Activated CD8-positive, alpha-beta memory T cell treated with anti-CD3 and anti-CD28 coated beads for 24 hours (primary cell): Measurements from ENCODE around the gene SMG7.
"Not testable (repeated sequence)": the region's sequence is repeated elsewhere in the genome, so short reads cannot be mapped to it uniquely, and the experiment has no call there.

Experiments used
- DNase-seq: peaks from one replicate; pipeline ENCODE4 v3.0.0-alpha.2; 2020

SMG7 gene, protein sequence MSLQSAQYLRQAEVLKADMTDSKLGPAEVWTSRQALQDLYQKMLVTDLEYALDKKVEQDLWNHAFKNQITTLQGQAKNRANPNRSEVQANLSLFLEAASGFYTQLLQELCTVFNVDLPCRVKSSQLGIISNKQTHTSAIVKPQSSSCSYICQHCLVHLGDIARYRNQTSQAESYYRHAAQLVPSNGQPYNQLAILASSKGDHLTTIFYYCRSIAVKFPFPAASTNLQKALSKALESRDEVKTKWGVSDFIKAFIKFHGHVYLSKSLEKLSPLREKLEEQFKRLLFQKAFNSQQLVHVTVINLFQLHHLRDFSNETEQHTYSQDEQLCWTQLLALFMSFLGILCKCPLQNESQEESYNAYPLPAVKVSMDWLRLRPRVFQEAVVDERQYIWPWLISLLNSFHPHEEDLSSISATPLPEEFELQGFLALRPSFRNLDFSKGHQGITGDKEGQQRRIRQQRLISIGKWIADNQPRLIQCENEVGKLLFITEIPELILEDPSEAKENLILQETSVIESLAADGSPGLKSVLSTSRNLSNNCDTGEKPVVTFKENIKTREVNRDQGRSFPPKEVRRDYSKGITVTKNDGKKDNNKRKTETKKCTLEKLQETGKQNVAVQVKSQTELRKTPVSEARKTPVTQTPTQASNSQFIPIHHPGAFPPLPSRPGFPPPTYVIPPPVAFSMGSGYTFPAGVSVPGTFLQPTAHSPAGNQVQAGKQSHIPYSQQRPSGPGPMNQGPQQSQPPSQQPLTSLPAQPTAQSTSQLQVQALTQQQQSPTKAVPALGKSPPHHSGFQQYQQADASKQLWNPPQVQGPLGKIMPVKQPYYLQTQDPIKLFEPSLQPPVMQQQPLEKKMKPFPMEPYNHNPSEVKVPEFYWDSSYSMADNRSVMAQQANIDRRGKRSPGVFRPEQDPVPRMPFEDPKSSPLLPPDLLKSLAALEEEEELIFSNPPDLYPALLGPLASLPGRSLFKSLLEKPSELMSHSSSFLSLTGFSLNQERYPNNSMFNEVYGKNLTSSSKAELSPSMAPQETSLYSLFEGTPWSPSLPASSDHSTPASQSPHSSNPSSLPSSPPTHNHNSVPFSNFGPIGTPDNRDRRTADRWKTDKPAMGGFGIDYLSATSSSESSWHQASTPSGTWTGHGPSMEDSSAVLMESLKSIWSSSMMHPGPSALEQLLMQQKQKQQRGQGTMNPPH

DNA sequence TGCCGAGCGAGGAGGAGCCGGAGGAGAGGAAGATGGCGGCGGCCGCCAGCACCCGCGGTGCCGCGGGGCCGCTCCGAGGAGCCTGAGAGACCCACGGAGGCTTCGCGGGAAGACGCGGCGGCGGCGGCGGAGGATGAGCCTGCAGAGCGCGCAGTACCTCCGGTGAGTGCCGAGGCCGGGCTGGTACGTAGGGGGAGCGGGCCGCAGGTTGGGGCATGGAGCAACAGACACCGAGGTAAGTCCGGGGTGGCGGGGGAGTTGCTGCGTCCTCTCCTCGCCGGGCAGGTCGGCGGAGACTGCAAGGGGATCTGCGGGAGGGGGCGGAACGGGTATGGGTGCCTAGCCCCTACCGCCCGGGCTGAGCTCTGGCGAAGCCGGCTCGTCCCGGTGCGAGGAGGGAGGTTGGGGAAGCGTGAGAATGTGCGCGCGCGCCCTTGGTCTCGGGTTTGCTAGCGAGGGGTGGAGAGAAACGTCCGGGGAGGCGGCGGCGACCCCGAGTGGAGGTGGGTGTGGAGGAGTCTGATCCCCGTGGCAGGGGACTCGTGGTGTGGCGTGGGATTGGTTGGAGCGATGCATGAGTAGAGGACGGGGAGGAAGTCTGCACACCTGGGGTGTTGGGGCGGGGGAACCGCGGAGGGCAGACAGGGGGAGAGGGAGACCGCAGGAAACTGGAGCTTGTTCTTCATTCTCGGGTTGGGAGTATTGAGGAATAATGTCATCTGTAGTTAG lies at the start of gene SMG7:
TSS of gene SMG7 (plus strand) at position 12 of the 729 bp plus-strand sequence. CDS start at position 134, 122 bp downstream.
- DNase-seq: no peak

DNA sequence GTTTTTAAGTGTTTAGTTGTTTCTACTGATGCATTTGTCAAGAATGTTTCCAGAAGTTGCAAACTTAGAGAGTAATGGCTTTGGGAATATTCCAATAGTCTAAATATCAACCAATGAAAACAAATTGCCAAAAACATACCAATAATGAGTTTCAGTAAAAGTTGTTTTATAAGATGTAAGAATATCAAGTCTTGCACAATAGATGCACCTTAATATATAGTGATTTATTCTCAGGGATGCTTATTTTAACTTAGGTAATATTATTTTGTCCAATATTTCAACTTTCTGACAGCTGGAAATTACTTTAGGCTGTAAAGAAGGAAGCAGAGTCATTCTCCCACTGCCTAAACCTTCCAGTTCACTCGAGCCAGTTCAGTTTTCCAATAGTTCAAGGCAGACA lies 48.8 kb upstream of the SMG7 start:
- DNase-seq: no peak

DNA sequence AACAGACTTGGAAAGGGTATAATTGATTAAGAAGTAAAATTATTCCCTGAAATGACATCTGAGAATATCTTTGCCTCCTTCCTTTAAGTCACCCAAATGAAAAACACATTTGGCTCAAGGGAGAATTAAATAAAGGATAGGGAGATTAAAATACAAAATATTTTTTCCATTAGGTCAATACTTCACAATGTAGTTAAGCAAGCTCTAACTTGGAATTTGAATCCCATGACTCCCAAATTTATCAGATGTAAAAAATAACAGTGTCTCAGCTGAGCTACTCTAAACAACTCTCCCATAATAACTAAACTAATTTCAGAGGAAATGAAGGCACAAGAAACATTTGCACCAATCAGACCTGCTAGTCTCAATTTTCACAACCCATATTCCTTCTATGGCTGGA lies 47.6 kb upstream of the SMG7 start:
- DNase-seq: no peak

DNA sequence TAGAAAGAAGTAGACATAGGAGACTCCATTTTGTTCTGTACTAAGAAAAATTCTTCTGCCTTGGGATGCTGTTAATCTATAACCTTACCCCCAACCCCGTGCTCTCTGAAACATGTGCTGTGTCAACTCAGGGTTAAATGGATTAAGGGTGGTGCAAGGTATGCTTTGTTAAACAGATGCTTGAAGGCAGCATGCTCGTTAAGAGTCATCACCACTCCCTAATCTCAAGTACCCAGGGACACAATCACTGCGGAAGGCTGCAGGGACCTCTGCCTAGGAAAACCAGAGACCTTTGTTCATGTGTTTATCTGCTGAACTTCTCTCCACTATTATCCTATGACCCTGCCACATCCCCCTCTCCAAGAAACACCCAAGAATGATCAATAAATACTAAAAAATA lies 44.7 kb upstream of the SMG7 start:
- not testable (repeated sequence) for DNase-seq

DNA sequence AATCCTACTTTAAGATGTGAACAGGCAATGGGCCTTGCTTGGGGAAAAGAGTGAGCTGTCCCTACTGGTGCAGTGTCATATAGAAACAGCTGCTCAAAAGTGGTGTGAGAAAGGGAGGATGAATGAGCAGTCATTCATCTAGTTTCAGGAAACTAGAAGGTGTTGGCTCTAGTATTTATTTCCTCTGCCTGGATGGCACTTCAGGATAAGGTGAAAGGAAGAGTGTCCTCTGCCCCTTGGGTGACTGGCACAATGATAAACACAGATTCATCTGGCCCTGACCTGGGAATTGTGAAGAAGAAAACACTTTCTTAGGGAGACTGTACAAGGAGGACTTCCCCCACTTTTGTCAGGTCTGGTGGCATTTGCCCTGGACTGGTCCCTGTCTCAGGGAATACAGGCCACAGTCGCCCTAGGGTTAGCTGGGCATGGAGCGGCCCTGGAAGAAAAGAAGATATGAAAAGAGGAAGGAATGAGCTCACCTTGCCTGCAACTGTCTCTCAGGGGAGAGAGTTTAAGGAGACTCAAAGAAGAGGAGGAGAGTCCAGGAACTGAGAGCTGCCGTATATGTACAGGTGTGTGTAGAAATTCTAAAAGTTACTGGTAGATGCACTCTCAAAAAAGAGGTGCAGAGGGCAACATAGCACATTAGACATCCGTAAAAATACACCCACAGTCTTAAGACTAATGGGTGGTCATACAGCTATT lies 40.3 kb upstream of the SMG7 start:
- DNase-seq: no peak

DNA sequence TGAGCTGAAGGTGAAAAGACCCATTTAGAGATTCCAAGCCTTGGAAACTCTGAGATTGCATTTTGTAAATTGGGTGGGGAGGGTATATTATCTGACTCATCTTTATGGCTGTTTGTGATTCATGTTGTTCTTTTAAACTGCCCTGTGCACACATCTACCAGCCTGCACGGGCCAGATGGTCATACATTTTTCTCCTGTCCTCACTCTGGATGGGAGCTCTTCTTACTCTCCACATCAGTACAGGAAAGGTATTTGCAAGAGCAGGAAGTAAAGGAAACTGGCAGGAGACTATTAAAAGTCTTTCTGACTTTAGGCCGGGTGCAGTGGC lies 39.8 kb upstream of the SMG7 start:
- no peak for DNase-seq

DNA sequence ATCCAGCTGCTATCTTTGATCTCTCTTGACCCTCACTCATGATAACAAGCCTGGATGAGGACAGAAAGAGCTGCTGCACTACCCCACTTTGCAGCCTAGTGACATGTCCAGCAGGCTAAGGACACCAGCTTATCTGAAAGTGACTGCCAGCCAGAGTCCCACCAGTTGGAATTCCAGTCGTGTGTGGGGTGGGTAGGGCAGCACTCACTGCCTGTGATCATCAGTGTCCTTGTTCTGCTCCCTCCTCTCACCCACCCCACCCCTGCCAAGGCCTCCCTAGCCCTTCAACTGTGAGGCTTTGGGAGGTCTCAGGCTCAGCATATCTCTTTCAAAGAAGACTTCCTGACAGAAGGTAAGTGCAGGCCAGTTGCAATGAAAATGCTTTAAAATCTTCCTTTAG lies 38.6 kb upstream of the SMG7 start:
- no peak for DNase-seq

DNA sequence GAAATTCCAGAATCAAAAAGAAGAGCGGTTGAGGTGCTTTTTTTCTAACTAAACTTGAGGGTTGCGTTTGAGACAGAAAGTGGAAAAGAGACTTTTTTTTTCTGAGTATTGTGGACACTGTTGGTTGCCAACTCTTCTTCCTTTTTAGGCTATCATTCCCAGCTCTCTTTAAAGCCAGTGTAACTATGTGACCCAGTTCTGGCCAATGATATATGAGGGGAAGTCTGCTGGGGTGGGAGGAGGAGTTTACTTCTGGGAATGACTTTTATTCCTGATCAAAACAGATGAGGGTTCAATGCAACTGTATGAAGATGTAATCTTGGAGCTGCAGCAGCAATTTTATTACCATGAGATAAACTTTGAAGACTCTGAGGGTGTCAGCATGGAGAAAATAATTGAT lies 36.8 kb upstream of the SMG7 start:
- no peak for DNase-seq

DNA sequence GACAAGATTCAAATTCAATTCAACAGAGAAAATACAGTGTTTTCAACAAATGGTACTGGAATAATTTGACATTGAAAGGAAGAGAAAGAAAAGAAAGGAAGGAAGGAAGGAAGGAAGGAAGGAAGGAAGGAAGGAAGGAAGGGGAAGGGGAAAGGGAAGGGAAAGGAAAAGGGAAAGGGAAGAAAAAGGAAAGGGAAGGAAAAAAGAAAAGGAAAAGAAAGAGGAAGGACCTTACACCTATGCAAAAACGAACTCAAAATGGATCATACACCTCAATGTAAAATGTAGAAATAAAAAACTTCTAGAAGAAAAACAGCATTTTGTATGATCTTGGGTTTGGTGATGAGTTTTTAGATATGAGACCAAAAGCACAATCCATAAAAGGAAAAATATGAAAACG lies 34.2 kb upstream of the SMG7 start:
- no peak for DNase-seq

DNA sequence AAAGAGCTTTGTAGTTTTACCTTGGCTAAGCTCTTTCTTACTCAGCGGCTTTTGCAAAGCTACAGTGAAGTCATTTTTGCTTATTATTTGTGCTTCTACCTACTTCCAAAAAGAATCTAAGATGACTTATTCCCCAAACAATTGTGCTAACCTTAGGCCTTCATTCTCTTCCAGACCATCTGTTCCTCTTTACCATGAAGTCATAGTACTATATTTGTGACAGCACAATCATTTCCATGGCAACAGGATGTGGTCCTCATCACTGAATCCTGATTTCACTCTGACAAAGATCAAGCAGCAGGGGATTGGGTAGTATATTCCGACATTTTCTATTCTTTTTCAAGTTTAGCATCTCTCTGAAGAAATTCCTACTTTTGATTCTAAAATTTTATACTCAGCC lies 29.3 kb upstream of the SMG7 start:
- no peak for DNase-seq

DNA sequence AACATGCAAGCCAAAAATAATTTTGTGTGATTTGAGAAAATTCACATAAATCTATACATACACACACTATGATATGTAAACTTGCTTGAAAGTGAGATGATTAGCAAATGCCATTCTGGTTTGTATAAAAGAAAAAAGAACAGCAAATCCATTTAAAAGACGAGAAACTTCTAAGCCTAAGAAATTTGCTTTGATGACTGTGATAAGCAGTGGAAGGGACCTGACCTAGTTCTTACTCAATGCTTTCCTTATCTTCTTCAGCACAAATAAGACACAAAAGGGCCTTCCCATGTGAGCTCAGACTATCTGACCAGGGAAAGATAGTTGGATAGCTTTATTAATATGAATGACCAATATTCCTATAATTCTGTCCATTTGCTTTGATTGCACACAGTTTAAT lies 28.8 kb upstream of the SMG7 start:
- no peak for DNase-seq

DNA sequence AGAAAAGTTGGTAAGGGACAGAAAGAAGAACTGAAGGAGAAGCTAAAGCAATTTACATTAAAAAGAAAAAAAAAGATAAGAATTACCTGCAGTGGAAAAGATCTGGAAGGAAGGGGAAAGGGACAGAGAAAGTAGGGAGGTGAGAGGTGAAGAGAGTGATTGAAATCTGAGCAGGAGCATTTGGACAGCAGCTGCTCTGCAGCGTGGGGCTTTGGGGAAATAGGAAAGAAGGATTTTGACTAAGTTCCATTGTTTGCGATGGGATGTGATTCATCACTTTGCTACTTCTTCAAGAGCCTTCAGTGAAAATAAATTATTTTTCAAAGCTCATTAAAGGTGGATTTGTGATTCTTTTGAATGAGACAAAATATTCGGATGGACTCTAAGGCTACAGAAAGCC lies 28.1 kb upstream of the SMG7 start:
- no peak for DNase-seq

DNA sequence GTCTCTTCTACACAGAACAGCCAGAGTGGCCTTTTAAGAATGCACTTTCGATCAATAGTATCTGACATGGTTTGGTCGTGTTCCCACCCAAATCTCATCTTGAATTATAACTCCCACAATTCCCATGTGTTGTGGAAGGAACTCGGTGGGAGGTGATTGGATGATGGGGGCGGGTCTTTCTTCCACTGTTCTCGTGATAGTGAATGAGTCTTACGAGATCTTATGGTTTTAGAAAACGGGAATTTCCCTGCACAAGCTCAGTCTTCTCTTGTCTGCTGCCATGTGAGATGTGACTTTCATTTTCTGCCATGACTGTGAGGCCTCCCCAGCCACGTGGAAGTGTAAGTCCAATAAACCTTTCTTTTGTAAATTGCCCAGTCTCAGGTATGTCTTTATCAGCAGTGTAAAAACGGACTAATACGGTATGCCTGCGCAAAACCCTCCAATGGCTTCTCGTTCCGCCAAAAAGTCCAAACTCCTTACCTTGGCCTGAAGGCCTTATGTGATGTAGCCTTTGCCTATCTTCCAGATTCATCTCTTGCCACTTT lies 23.0 kb upstream of the SMG7 start:
- no peak for DNase-seq

DNA sequence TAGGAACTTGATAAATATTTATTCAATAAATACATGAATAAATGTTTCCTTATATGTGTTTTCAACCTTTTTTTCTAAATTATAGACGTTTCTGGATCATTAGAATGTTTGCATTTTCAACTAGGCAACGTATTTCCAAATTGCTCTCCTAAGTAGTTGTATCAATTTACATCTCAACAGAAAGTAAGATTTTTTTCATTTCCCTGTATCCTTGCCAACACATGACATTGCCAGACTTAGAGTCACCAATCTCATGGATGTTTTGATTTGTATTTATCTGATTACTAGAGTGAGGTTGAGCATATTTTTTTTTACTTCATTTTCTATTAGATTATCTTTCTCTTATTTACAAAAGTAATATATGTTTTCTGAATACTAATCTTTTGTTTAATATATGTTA lies 22.2 kb upstream of the SMG7 start:
- DNase-seq: no peak

DNA sequence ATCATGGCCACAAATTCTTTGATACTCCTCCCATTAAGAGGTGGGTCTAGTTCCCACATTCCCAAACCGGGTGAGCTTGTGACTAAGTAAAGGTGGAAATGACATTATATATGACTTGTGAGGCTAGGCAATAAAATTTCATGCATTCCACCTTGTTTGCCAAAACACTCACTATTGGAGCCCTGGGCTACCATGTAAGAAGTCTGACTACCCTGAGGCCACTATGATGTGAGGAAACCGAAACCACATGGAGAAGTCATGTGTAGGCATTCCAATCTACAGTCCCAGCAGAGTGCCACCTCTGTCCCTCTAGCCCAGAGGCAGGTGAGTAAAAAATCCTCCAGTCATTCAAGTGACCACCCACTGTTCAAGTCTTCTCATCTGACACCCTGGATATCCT lies 17.9 kb upstream of the SMG7 start:
- no peak for DNase-seq

DNA sequence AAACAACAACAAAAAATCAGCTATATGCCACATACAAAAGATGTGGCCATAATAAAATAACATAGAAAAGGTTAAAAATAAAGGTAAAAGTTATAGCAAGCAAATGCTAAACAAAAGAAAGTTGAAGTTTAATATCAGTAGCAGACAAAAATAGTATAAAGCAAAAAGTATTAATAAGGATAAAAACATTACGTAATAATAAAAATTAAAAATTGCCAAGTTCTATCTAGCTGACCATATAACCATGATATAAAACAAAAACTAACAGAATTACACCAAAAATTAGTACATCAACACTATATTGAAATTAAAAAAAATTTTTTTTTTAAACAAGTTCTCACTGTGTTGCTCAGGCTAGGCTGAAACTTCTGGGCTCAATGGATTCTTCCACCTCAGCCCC lies 15.5 kb upstream of the SMG7 start:
- DNase-seq: no peak

DNA sequence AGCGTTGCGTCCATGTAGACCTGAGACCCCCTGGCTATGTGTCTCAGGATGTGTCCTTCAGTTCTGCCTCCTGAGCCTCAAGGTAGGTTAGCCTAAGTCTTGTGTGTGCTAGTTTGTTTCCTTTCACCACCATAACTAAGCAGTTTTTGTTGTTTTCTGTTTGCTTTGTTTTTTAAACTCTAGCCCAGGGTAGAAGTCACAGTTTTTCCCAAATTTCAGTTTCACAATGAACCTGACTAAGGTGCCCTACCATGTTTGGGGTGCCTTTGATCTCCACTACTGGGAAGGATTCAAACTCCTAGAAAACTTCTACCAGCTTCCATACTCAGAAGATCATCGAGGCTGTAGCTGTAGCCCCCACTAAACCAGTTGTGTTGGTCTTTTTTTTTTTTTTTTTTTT lies 14.8 kb upstream of the SMG7 start:
- DNase-seq: no peak

DNA sequence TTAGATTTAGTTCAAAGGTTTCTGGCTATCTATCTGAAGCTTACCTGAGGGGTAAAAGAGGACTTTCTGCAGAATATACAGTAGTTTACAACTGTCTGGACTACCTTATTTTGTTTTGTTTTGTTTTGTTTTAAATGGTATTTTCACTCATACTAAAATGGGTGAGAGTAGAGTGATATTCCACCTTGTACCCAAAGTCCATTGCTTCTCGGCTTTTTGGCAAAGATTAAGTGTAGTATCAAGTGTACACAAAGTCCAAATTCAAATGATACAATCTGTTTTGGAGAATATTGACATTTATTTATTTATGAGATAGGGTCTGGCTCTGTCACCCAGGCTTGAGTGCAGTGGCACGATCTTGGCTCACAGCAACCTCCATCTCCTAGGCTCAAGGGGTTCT lies 11.7 kb upstream of the SMG7 start:
- no peak for DNase-seq

DNA sequence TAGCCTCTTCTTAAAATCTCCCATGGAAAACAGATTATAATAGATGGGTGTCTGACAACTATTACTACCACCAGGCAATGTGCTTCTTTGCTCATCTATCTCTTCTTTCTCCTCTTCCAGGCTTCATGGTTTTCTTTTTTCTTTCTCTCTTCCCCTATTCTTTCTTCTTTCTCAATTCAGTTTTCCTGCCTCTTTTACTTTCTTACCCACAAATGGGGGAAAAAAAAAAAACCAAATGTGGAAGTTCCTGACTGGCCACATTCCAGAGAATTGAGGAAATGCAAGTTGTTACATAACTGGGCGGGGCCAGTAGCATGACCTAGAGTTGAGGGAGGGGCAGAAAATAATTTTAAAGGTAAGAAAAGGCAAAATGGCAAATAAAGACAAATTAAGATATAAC lies 10.9 kb upstream of the SMG7 start:
- DNase-seq: no peak

DNA sequence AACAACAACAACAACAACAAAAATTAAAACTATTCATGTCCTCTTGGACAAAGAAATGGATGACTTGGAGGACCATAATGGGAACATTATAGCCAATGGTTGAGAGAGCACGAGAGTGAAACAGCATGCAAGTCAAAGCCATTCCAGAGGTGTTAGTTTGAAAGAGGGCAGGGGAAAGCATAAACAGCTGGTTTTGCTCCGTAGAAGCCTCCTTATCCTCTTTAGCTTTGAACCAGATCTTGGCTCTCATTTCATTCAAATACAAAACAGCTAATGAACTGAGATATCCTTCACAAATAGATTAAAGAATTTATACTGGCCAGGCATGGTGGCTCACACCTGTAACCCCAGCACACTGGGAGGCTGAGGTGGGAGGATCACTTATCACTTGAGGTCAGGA lies 8.7 kb upstream of the SMG7 start:
- no peak for DNase-seq

DNA sequence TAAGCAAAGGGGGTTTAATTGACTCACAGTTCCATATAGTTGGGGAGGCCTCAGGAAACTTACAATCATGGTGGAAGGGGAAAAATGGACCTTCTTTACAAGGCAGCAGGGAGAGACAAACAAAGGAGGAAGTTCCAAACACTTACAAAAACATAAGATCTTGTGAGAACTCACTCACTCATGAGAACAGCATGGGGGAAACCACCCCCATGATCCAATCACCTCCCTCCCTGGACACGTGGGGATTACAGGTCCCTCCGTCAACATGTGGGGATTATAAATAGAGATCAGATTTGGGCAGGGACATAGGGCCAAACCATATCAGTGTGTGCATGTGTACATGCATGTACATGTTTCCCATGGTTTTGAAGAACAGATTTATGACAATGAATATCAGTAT lies 5.5 kb upstream of the SMG7 start:
- DNase-seq: no peak

DNA sequence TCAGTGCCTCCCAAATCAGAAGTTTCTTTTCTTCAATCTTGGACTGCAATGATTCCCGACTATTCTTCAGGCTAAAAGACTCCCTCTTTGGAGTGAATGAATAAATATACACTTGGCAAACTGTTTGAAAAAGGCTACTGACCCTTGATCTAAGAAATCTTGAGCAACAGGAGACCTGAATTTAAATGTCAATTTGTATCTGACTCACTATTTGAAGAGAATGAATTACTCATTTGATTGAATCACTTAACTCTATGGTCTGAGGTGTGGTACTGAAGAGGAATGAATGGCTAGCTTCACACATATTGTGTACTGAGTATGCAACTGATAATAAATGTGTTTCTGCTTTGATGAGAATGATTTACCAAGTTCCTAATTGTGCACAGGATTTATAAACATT lies 4.6 kb upstream of the SMG7 start:
- DNase-seq: no peak
